Karpas-422 (cell line): ENCODE measurements around the gene FCER2. TPM values are rescaled to one million over a fixed set of nuclear protein-coding genes. Genes with fewer than 3 reads are reported as not detected.
A peak's percentile ranks its signal among the peaks of the same experiment; 100 is the strongest.
"Not testable (repeated sequence)": the region's sequence is repeated elsewhere in the genome, so short reads cannot be mapped to it uniquely, and the experiment has no call there.

Experiments used
- DNase-seq: peaks from one replicate; pipeline ENCODE4 v3.0.0-alpha.2; 2015
- H2AFZ ChIP-seq: fragments of 200-600 bp; sonication (generic); 2 replicates; pipeline ENCODE4 v1.6.1; 2014; ENCODE audit warnings: antibody characterized with exemption, low read length, mixed read lengths
- H3K27ac ChIP-seq: fragments of 200-600 bp; sonication (generic); 2 replicates; pipeline ENCODE4 v1.5.1; 2014; ENCODE audit warnings: mild to moderate bottlenecking, low read length, moderate library complexity
- H3K27me3 ChIP-seq: fragments of 200-600 bp; sonication (generic); 2 replicates; pipeline ENCODE4 v1.6.1; 2014; ENCODE audit warnings: low read length, mixed read lengths
- H3K36me3 ChIP-seq: fragments of 200-600 bp; sonication (generic); 2 replicates; pipeline ENCODE4 v1.6.1; 2014; ENCODE audit warnings: low read length, mixed read lengths; ENCODE audit not compliant: insufficient read depth
- H3K4me1 ChIP-seq: fragments of 200-600 bp; sonication (generic); 2 replicates; pipeline ENCODE4 v1.6.1; 2014; ENCODE audit warnings: mild to moderate bottlenecking, low read length, mixed read lengths
- H3K4me2 ChIP-seq: fragments of 200-600 bp; sonication (generic); 2 replicates; pipeline ENCODE4 v1.6.1; 2014; ENCODE audit warnings: low read length, low read depth, mild to moderate bottlenecking; ENCODE audit not compliant: poor library complexity, severe bottlenecking
- H3K4me3 ChIP-seq: fragments of 200-600 bp; sonication (generic); 2 replicates; pipeline ENCODE4 v1.5.1; 2014; ENCODE audit warnings: mild to moderate bottlenecking, antibody characterized with exemption, low read length, mixed read lengths
- H3K79me2 ChIP-seq: fragments of 200-600 bp; sonication (generic); 2 replicates; pipeline ENCODE4 v1.6.1; 2014; ENCODE audit warnings: mild to moderate bottlenecking, low read length, mixed read lengths
- H3K9ac ChIP-seq: fragments of 200-600 bp; sonication (generic); 2 replicates; pipeline ENCODE4 v1.6.0; 2014; ENCODE audit warnings: low read length
- H3K9me2 ChIP-seq: fragments of 200-600 bp; sonication (generic), shearing (Covaris generic); replicated peaks from 2 replicates; pipeline ENCODE4 v1.6.0; 2014; ENCODE audit warnings: mild to moderate bottlenecking, low read length, moderate library complexity; ENCODE audit not compliant: insufficient read depth
- H3K9me3 ChIP-seq: fragments of 300-700, 200-600 bp; sonication (generic); 2 replicates; pipeline ENCODE4 v1.6.1; 2014; ENCODE audit warnings: low read length, mixed read lengths
- H4K20me1 ChIP-seq: fragments of 200-600 bp; sonication (generic); 2 replicates; pipeline ENCODE4 v1.6.1; 2014; ENCODE audit warnings: mild to moderate bottlenecking, antibody characterized with exemption, low read length, low read depth; ENCODE audit not compliant: insufficient read depth
- total RNA-seq: library from RNA; depleted of rRNA; stranded (reverse); fragments of >200 nt; shearing (Covaris generic); gene quantifications from 2 replicates; pipeline ENCODE4 v1.2.3, GENCODE V29; 2014; ENCODE audit warnings: low replicate concordance

The FCER2 gene
- total RNA-seq, 1 experiment from 2014 or later, result not detected

DNA sequence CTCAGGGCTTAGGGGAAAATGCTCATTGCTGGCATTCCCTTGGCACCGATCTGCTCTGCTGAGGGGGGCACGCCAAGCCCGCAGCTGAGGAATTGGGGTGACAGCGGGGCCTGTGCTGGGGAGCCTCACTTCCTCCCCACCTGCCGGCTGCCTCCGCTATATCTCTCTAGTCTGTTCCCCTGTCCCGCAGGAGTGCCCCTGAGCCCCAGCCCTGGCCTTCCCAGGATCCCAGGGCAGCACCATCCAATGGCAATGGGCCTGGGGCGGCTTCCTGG lies 55.6 kb downstream of the FCER2 start:
- Histone ChIP-seq H3K4me2 (no peak overlapping the region), H3K9me3 (no peaks in the 10 kb centered on the region), H3K27me3 (no peaks in the 10 kb centered on the region), H3K4me1 (no peaks in the 10 kb centered on the region), H4K20me1 (no peaks in the 10 kb centered on the region; the same call in 1 of the 2 replicates), H3K27ac (no peak overlapping the region), H3K9ac (no peak overlapping the region), H3K79me2 (no peaks in the 10 kb centered on the region), H3K9me2 (no peaks in the 10 kb centered on the region), H3K4me3 (no peak overlapping the region), H2AFZ (no peak overlapping the region), H3K36me3 (no peaks in the 10 kb centered on the region; the same call in 1 of the 2 replicates)
- no peak for DNase-seq

DNA sequence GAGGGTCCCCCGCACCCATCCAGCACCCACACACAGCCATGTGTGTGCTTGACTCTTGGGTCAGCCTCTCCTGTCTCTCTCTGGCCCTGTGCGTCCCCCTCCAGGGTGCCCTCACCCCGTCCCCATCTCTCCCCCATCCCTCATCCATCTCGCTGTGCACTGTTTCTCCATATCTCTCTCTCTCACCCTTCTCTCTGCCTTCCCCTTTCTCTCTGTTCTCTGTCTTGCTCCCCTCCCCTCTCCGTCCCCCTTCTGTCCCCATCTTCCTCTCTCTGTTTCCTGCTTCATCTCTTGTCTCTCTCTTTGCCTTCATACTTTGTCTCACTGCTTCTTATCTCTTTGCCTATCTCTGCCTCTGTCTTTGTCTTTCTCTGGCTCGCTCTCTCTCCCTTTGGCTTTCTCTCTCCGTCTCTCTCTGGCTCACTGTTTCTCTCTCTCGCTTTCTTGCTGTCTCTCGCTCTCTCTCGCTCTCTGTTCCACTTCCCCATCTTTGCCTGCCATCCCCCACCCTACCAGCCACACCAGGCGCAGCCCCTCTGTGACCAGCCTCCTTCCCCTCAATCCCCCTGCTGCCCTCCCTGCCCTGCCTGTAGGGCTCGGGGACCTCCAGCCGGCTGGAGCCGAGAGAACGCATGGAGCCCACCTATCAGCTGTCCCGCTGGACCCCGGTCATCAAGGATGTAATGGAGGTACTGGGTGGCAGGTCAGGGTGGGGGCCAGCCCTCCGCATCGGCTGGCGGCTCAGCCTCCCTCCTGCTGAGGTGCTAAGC lies 56.1 kb downstream of the FCER2 start:
- H3K9me2 ChIP-seq, result no peaks in the 10 kb centered on the region
- no peak overlapping the region for H2AFZ ChIP-seq
- no peak overlapping the region for H3K27ac ChIP-seq
- H4K20me1 ChIP-seq, result no peaks in the 10 kb centered on the region; the same call in 1 of the 2 replicates
- H3K36me3 ChIP-seq, result no peaks in the 10 kb centered on the region; the same call in 1 of the 2 replicates
- H3K9me3 ChIP-seq, result no peaks in the 10 kb centered on the region
- DNase-seq, result no peak
- no peak overlapping the region for H3K4me3 ChIP-seq
- H3K9ac ChIP-seq, result no peak overlapping the region
- no peaks in the 10 kb centered on the region for H3K27me3 ChIP-seq
- no peaks in the 10 kb centered on the region for H3K79me2 ChIP-seq
- no peaks in the 10 kb centered on the region for H3K4me1 ChIP-seq
- H3K4me2 ChIP-seq, result no peak overlapping the region

DNA sequence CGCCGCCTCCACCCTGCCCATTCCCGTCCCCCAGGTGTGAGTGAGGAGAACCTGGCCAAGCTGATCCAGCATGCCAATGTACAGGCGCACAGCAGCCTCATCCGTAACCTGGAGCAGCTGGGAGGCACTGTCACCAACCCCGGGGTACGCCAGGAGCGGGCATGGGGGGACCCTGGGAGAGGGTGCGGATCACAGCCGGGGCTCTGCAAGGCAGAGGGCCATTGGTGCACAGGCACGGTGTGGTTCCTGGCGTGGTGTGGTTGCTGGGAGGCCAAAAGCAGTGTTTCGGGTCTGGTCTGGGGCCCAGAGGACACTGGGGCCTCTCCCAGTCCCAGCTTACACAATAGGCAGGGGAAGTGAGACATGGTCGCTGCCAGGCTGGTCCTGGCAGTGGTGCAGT lies 56.8 kb downstream of the FCER2 start:
- Histone ChIP-seq H3K27ac (no peak overlapping the region), H3K4me3 (no peak overlapping the region), H3K9ac (no peak overlapping the region), H3K79me2 (no peaks in the 10 kb centered on the region), H3K36me3 (no peaks in the 10 kb centered on the region; the same call in 1 of the 2 replicates), H3K4me2 (no peak overlapping the region), H3K27me3 (no peaks in the 10 kb centered on the region), H3K4me1 (no peaks in the 10 kb centered on the region), H3K9me3 (no peaks in the 10 kb centered on the region), H3K9me2 (no peaks in the 10 kb centered on the region), H2AFZ (no peak overlapping the region), H4K20me1 (no peaks in the 10 kb centered on the region; the same call in 1 of the 2 replicates)
- DNase-seq, result no peak

DNA sequence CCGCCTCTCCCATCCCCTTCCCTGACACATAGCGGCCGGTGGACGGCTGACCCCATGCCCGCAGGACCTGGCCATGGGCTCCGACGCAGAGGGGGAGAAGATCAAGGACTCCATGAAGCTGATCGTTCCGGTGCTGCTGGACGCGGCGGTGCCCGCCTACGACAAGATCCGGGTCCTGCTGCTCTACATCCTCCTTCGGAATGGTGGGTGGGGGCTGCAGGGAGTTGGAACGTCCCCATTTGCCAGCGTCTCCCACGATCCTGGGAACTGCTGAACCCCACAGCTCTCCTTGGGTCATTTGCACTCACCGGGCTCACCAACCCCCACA lies 57.4 kb downstream of the FCER2 start:
- H3K9me3 ChIP-seq, result no peaks in the 10 kb centered on the region
- no peaks in the 10 kb centered on the region for H3K27me3 ChIP-seq
- no peaks in the 10 kb centered on the region; the same call in 1 of the 2 replicates for H3K36me3 ChIP-seq
- no peak for DNase-seq
- no peak overlapping the region for H2AFZ ChIP-seq
- H3K4me3 ChIP-seq, result no peak overlapping the region
- no peaks in the 10 kb centered on the region for H3K4me1 ChIP-seq
- no peaks in the 10 kb centered on the region for H3K9me2 ChIP-seq
- H3K27ac ChIP-seq, result no peak overlapping the region
- H3K9ac ChIP-seq, result no peak overlapping the region
- no peaks in the 10 kb centered on the region; the same call in 1 of the 2 replicates for H4K20me1 ChIP-seq
- no peaks in the 10 kb centered on the region for H3K79me2 ChIP-seq
- no peak overlapping the region for H3K4me2 ChIP-seq

DNA sequence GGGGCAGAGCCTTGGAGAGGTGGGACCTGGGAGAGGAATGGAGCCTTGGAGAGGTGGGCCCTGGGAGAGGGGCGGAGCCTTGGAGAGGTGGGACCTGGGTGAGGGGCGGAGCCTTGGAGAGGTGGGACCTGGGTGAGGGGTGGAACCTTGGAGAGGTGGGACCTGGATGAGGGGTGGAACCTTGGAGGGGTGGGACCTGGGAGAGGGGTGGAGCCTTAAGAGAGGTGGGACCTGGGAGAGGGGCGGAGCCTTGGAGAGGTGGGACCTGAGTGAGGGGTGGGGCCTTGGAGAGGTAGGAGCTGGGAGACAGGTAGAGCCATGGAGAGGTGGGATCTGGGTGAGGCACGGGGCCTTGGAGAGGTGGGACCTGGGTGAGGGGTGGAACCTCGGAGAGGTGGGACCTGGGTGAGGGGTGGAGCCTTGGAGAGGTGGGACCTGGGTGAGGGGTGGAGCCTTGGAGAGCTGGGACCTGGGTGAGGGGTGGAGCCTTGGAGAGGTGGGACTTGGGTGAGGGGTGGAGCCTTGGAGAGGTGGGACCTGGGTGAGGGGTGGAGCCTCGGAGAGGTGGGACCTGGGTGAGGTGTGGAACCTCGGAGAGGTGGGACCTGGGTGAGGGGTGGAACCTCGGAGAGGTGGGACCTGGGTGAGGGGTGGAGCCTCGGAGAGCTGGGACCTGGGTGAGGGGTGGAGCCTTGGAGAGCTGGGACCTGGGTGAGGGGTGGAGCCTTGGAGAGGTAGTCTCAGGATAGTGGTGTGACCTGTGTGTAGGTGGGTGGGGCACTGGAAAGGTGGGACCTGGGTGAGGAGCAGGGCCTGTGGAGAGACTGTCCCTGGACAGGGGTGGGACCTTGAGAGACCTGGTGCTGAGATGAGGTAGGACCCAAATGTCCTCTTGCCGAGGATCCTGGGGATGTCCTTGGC lies 58.0 kb downstream of the FCER2 start:
- not testable (repeated sequence) for H3K36me3 ChIP-seq, H3K79me2 ChIP-seq
- DNase-seq, result peak; percentile 90

DNA sequence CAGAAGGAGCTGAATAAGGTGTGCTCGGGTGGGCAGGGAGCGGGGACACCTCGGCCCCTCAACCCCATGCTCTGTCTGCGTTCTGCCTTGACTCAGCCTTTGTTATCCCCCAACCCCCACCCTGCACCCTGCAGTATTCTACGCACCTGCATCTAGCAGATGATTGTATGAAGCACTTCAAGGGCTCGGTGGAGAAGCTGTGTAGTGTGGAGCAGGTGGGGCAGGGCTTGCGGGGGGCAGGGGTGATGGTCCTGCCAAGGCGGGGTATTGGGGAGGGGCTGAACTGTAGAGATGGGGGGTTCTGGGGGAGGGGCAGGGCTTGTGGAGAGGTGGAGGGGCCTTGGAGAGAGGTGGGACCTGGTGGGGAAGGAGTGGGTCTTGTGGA lies 58.9 kb downstream of the FCER2 start:
- no peak for DNase-seq
- H3K4me1 ChIP-seq, result peaks cover 2% of the 10 kb centered on the region
- no peaks in the 10 kb centered on the region; the same call in 1 of the 2 replicates for H4K20me1 ChIP-seq
- H3K27ac ChIP-seq, result no peak overlapping the region
- H3K9me2 ChIP-seq, result no peaks in the 10 kb centered on the region
- H3K27me3 ChIP-seq, result no peaks in the 10 kb centered on the region
- H3K9ac ChIP-seq, result no peak overlapping the region
- H3K4me2 ChIP-seq, result no peak overlapping the region
- peaks cover 10% of the 10 kb centered on the region for H3K79me2 ChIP-seq
- no peak overlapping the region for H3K4me3 ChIP-seq
- H3K9me3 ChIP-seq, result no peaks in the 10 kb centered on the region
- no peak overlapping the region for H2AFZ ChIP-seq
- H3K36me3 ChIP-seq, result no peaks in the 10 kb centered on the region; the same call in 1 of the 2 replicates

More for the DNA sequence above, 58.0 kb downstream of the FCER2 start:
- not testable (repeated sequence) for H3K4me3 ChIP-seq, H2AFZ ChIP-seq, H3K4me1 ChIP-seq, H3K27me3 ChIP-seq, H3K4me2 ChIP-seq, H4K20me1 ChIP-seq, H3K27ac ChIP-seq, H3K9me2 ChIP-seq, H3K9ac ChIP-seq, H3K9me3 ChIP-seq

DNA sequence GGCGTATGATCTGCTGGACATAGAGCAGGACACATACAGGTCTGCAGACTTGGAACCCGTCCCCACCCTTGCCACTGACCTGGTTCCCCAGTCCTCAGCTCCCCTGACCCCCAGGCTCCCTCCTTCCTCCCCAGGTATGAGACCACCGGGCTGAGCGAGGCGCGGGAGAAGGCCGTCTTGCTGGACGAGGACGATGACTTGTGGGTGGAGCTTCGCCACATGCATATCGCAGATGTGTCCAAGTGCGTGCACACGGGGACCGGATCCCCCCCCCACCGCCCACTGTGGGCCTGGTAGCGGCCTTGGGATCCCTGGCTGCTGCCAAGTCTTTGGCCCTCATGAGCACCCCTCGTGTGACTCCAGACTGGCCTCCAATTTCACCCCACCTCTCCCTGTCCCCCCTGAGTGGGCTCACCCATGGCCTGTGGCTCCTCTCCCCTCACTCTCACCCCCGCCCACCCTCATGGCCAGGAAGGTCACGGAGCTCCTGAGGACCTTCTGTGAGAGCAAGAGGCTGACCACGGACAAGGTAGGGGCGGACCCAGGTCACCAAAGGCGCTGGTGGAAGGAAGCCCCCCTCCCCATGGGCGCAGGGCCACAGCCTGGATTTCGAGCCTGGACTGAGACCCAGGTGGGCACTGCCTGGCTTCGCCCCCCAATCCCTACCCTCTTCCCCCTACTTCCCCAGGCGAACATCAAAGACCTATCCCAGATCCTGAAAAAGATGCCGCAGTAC lies 59.5 kb downstream of the FCER2 start:
- H3K9me2 ChIP-seq, result no peaks in the 10 kb centered on the region
- H3K27ac ChIP-seq, result no peak overlapping the region
- DNase-seq, result no peak
- no peaks in the 10 kb centered on the region for H3K27me3 ChIP-seq
- peaks cover 16% of the 10 kb centered on the region for H3K79me2 ChIP-seq
- no peaks in the 10 kb centered on the region; the same call in 1 of the 2 replicates for H3K36me3 ChIP-seq
- no peak overlapping the region for H3K4me3 ChIP-seq
- H4K20me1 ChIP-seq, result no peaks in the 10 kb centered on the region; the same call in 1 of the 2 replicates
- no peak overlapping the region for H3K9ac ChIP-seq
- no peak overlapping the region for H3K4me2 ChIP-seq
- no peak overlapping the region for H2AFZ ChIP-seq
- no peaks in the 10 kb centered on the region for H3K9me3 ChIP-seq
- H3K4me1 ChIP-seq, result peaks cover 8% of the 10 kb centered on the region
